HG03575 (cell line): ENCODE results near the gene NSG2.
"Not testable (repeated sequence)": the region's sequence is repeated elsewhere in the genome, so short reads cannot be mapped to it uniquely, and the experiment has no call there.

Source experiments
- ATAC-seq: cut with Tn5 transposase; IDR thresholded peaks from one replicate; pipeline ENCODE4 v1.9.1; 2021; ENCODE audit not compliant: unreplicated experiment, insufficient number of reproducible peaks, low FRiP score; ENCODE audit errors: extremely low read depth

NSG2 gene

GRCh38 chr5:174140452-174141020, 95.0 kb downstream of the NSG2 start:
- ATAC-seq: no peak

DNA sequence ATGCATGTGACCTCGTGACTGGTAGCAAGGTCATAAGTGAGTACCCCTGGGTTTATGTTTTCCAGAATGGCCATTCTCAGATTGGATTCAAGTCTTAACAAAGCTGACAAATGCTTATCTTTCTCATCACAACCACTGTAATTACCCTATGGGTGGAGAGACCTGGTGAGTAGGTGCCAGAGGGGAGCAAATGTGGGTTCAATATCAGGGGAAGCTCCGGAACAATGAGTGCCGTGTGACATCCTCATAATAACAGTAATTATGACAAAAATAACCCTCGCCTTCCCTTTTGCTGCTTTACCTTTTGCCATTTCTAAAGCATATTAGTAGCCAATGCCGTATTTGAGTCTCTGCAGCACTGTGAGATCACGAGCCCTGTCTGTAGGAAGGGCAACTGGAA, 95.9 kb downstream of the NSG2 start:
- no peak for ATAC-seq

DNA sequence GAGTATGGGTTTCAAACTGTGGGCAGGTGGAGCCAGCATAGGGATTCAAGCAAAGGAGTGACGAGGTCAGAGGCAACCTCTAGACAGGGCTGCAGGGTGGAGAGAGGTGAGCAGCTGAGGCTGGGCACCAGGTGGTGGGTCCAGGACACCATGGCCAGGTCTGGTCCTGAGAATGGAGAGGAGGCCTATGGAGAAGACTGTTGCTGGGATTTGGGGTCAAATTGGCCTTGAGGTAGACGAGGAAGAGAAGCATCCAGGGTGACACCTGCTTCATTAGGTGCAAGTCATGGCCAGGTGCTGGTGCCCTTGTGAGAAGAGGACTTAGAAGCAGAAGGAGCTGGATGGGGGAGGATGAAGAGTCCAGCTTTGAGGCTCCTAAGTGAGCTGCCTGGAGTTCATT, 99.6 kb downstream of the NSG2 start:
- ATAC-seq: no peak

- no peak for ATAC-seq
Observed at GRCh38 chr5:174145821-174146220, 100.3 kb downstream of the NSG2 start.

DNA sequence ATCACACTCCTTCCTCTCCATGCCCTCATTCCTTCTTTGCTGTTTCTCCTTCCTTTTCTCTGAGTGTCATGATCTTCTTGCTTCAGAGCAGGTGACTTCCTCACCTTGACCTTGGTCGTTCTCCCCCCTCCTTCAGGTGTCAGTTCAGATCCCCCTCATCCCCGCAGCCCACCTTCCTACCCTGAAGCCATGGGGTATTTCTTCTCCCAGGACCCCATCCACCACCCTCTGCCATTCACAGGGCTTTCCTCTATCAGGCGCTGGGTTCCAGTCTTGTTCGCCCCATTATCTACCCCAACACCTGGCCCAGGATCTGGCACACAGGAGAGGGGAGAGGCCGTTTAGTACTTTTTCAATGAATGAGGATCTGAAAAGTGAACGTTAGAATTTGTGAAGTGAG, 101.0 kb downstream of the NSG2 start:
- no peak for ATAC-seq

- not testable (repeated sequence) for ATAC-seq
Observed at GRCh38 chr5:174147012-174147411, 101.5 kb downstream of the NSG2 start.

GRCh38 chr5:174147551-174147950, 102.0 kb downstream of the NSG2 start:
- ATAC-seq: no peak

- no peak for ATAC-seq
Observed at GRCh38 chr5:174148721-174149120, 103.2 kb downstream of the NSG2 start.

- no peak for ATAC-seq
Observed at GRCh38 chr5:174149426-174149825, 103.9 kb downstream of the NSG2 start.

DNA sequence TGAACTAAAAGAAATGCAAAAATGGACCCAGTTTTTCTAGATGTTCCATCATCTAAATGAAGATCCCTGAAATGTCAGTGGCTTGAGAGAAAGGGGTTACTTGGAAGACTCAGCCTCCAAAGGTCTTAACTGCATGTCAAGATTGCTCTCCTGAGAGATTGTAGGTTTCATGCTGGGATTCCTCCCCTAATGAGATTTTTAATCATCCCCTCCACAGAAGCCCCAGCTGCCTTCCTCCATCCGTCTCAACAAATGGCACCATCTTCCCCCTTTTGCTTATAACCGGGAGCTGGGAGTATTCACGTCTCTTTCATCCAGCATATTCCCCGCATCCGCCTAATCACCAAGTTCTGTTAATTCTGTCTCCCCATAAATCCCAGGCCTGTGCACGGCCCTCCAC, 104.5 kb downstream of the NSG2 start:
- no peak for ATAC-seq

GRCh38 chr5:174151599-174152181, 106.2 kb downstream of the NSG2 start:
- ATAC-seq: no peak

DNA sequence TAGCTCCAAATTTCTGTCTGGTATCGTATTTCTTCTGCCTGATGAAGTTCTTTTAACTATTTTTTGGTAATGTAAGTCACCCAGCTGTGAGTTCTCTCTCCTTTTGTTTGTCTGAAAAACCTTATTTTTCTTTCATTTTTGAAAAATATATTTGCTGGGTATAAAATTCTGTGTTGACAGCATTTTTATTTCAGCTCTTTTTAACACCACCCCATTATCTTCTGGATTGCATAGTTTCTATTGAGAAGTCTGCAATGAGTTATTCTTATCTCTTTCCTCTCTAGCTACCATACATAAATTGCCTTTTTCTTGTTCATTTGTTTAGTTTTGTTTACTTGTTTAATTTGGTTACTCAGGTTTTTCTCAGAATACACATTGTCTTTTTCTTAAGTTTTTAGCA, 109.1 kb downstream of the NSG2 start:
- ATAC-seq: no peak

DNA sequence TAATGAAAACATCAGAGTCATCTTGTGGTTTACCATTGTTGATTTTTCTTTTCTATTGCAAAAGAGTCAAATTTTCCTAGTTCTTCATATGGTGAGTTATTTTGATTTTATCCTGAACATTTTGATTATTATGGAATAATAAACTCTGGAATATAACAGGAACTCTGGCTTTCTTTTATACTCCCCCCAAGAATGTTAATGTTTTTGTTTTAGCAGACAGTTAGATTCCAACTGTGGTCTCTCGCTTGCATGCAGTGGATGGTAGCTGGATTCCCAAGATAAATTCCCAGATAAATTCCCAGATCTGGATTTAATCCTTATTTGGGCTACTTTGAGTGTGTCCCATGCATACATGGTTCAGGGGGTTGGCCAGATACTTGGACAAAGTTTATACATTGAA, 109.8 kb downstream of the NSG2 start:
- no peak for ATAC-seq

DNA sequence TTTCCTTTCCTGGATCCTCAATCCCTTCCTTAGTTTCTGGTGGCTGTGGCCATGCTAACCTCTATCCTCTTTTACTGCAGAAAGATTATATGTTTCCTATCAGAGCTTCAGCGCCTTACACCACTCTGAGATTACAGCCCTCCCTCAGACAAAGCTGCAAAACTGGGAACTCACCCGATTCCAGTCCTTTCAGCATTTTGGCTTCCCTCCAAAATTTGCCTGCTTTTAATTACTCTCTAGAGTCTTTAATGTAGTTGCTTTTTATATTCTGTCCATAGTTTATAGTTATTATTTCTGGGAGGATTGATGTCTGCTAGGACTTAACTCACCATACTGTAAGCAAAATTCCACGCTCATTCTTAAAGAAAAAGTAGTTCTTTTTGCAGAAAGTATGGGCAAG, 110.2 kb downstream of the NSG2 start:
- ATAC-seq: no peak

DNA sequence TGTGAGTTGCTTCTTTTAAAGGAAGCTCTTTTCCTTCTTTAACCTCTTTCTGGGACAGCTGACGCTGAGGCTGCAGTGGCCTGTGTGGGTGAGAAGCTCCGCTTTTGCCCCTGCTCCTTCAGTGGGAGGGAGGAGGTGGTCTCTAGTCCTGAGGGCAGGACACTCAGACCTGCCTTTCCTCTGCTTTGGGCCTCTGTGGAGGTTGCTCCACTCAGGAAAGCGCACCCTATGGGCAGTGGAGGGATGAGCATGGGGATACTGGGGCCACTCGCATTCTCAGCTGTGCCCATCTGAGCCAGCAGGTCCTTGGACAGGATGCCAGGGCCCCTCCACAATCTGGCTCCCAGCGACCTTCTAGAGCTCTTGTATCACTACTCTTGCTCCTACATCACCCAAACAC, 111.5 kb downstream of the NSG2 start:
- ATAC-seq: no peak
